AG10803 (cell line): ENCODE data around the gene ZFP36.

Experiments
- DNase-seq: peaks from one replicate; pipeline ENCODE4 v3.0.0; 2010; ENCODE audit warnings: low read depth
- H3K4me3 ChIP-seq: 2 replicates; pipeline ENCODE4 v1.5.1; 2011; ENCODE audit warnings: mild to moderate bottlenecking, low read length, control low read depth
- TF ChIP-seq, protein P1 (sequence below): conservative IDR thresholded peaks from 2 replicates; pipeline ENCODE4 v1.5.1; 2011; ENCODE audit warnings: mild to moderate bottlenecking, low read length, control low read depth, inconsistent platforms

The ZFP36 gene

GRCh38 chr19:39385629-39386411, 20.8 kb upstream of the ZFP36 start:
- TF ChIP-seq, protein P1, sequence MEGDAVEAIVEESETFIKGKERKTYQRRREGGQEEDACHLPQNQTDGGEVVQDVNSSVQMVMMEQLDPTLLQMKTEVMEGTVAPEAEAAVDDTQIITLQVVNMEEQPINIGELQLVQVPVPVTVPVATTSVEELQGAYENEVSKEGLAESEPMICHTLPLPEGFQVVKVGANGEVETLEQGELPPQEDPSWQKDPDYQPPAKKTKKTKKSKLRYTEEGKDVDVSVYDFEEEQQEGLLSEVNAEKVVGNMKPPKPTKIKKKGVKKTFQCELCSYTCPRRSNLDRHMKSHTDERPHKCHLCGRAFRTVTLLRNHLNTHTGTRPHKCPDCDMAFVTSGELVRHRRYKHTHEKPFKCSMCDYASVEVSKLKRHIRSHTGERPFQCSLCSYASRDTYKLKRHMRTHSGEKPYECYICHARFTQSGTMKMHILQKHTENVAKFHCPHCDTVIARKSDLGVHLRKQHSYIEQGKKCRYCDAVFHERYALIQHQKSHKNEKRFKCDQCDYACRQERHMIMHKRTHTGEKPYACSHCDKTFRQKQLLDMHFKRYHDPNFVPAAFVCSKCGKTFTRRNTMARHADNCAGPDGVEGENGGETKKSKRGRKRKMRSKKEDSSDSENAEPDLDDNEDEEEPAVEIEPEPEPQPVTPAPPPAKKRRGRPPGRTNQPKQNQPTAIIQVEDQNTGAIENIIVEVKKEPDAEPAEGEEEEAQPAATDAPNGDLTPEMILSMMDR, result no peak

GRCh38 chr19:39386557-39386956, 20.1 kb upstream of the ZFP36 start:
- no peak for DNase-seq
- TF ChIP-seq, protein P1, result no peak
- no peak overlapping the region for H3K4me3 ChIP-seq

More at GRCh38 chr19:39385629-39386411, 20.8 kb upstream of the ZFP36 start:
- DNase-seq, result no peak
- no peak overlapping the region for H3K4me3 ChIP-seq

DNA sequence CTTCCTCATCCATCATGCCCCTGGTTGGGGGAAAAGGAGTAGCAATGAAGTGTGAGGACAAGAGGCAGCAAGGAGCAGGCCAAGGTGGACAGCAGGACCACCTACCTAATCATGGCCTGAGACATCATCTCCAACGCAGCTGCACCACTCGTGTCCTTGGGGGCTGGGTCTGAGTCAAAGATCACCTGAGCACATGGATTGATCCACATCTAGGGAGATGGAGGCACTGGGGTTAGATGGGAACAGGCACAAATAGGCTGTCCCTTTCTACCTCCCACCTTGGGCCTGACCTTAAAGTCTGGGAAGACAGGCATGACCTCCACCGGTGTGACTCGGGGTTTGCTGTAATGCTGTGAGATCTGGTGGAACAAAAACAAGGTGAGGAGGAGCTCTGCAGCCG, 18.0 kb upstream of the ZFP36 start:
- H3K4me3 ChIP-seq, result no peak overlapping the region
- DNase-seq, result no peak
- TF ChIP-seq, protein P1, result no peak

DNA sequence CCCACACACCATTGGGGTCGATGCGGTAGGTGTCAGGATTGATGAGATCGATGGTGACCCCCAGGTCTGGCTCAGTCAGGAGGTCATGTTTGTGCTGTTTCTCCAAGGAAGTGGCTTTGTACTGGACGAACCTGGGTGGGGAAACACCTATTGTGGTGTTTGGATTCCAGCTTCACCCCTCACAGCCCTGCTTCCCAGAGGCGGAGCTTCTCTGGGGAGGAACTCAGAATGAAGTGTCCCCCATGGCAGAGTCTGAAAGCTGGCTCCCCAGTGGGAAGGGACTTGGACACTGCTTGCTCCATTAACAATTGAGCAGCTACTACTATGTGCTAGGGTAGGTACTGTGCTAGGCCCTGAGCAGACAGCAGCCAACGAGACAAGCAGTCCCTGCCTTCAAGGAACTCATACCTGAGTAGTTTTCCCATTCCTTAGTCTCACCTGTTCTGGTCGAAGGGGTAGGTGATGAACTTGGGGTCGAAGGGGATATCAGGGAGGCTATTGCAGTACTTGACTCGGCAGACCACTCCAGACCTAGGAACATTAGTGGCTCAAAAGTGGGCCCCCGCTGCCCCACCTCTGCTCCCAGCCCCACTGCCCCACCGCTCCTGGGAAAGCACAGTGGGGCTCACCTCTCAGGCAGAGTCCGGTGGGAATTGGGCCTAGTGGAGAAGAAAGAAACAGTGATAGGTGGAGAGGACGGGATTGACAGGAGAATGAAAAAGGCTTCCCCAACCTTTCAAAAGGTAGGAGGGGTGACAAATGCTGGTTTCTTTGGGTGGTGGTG, 16.8 kb upstream of the ZFP36 start:
- no peak for DNase-seq
- peak overlapping the region; percentile 97 for H3K4me3 ChIP-seq
- TF ChIP-seq, protein P1, result no peak

DNA sequence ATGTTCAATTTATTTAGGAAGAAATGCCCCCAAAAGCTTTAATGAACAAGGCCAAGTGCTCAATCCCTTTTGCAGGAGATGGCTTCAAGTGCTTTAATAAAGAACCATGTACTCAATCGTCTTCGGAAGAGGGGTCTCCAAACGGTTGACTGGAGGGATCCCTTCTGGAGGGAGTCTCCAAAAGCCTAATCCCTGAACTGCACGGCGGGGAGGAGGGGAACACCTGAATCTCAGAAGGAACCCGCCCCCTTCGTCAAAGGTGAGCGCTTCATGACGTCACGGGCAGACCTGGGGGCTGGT, 16.2 kb upstream of the ZFP36 start:
- peak overlapping the region; percentile 97 for H3K4me3 ChIP-seq
- TF ChIP-seq, protein P1, result no peak
- DNase-seq, result no peak

- TF ChIP-seq, protein P1, result no peak
- peak within 1 kb of the TSS; percentile 98 for H3K4me3 ChIP-seq
- DNase-seq, result peak; percentile 99
Observed at GRCh38 chr19:39390751-39391437, 15.8 kb upstream of the ZFP36 start, which contains the start of the genes MED29 and PAF1. Gene MED29, plus strand, starts transcription at chr19:39391378. Its CDS starts 45 bp downstream, at chr19:39391423. Gene PAF1, minus strand, starts transcription at chr19:39391106. Its CDS starts 242 bp downstream, at chr19:39390864.
